GM12865 (cell line): ENCODE results near the gene NUCB1.
"Not testable (repeated sequence)": the region's sequence is repeated elsewhere in the genome, so short reads cannot be mapped to it uniquely, and the experiment has no call there.

Experiments
- DNase-seq: peaks from one replicate; pipeline ENCODE4 v3.0.0; 2010; ENCODE audit warnings: low read depth
- H3K4me3 ChIP-seq: 2 replicates; pipeline ENCODE4 v1.5.1; 2011; ENCODE audit warnings: mild to moderate bottlenecking, low read depth, low read length, control low read depth
- TF ChIP-seq, protein P1 (sequence below): IDR thresholded peaks from 2 replicates; pipeline ENCODE4 v1.5.1; 2011; ENCODE audit warnings: low read length, control low read depth, low read depth, inconsistent platforms; ENCODE audit not compliant: insufficient read depth; ENCODE audit errors: missing control alignments

NUCB1 gene

DNA sequence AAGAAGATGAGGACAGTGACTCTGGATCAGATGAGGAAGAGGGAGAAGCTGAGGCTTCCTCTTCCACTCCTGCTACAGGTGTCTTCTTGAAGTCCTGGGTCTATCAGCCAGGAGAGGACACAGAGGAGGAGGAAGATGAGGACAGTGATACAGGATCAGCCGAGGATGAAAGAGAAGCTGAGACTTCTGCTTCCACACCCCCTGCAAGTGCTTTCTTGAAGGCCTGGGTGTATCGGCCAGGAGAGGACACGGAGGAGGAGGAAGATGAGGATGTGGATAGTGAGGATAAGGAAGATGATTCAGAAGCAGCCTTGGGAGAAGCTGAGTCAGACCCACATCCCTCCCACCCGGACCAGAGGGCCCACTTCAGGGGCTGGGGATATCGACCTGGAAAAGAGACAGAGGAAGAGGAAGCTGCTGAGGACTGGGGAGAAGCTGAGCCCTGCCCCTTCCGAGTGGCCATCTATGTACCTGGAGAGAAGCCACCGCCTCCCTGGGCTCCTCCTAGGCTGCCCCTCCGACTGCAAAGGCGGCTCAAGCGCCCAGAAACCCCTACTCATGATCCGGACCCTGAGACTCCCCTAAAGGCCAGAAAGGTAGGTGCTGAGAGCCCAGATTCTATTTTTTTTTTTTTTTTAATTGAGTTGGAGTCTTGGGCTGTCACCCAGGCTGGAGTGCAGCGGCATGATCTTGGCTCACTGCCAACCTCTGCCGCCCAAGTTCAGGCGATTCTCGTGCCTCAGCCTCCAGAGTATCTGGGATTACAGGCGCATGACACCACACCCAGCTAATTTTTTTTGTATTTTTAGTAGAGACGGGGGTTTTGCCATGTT lies 25.6 kb upstream of the NUCB1 start:
- TF ChIP-seq, protein P1, sequence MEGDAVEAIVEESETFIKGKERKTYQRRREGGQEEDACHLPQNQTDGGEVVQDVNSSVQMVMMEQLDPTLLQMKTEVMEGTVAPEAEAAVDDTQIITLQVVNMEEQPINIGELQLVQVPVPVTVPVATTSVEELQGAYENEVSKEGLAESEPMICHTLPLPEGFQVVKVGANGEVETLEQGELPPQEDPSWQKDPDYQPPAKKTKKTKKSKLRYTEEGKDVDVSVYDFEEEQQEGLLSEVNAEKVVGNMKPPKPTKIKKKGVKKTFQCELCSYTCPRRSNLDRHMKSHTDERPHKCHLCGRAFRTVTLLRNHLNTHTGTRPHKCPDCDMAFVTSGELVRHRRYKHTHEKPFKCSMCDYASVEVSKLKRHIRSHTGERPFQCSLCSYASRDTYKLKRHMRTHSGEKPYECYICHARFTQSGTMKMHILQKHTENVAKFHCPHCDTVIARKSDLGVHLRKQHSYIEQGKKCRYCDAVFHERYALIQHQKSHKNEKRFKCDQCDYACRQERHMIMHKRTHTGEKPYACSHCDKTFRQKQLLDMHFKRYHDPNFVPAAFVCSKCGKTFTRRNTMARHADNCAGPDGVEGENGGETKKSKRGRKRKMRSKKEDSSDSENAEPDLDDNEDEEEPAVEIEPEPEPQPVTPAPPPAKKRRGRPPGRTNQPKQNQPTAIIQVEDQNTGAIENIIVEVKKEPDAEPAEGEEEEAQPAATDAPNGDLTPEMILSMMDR: no peak
- DNase-seq: peak; percentile 57
- peak overlapping the region; percentile 89 for H3K4me3 ChIP-seq

DNA sequence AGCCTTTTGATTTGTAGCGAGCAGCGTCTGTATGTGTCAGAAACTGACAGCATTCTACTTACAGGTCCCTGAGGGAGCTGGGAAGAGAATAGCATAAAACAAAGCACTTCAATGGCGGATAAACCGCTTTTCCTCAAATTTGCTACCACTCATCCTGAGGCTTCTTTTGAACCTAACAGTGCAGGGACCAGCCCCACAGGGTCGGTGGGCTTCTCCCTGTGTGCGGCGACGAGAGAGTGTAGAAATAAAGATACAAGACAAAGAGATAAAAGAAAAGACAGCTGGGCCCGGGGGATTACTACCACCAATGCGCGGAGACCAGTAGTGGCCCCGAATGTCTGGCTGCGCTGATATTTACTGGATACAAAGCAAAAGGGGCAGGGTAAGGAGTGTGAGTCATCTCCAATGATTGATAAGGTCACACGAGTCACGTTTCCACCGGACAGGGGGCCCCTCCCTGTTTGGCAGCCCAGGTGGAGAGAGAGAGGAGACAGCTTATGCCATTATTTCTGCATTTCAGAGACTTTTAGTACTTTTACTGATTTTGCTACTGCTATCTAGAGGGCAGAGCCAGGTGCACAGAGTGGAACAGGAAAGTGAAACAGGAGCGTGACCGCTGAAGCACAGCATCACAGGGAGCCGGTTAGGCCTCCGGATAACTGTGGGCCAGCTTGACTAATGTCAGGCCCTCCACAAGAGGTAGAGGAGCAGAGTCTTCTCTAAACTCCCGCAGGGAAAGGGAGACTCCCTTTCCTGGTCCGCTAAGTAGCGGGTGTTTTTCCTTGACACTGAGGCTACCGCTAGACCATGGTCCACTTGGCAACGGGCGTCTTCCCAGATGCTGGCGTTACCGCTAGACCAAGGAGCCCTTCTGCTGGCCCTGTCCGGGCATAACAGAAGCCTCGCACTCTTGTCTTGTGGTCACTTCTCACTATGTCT lies 23.8 kb upstream of the NUCB1 start:
- H3K4me3 ChIP-seq: peak overlapping the region; percentile 89
- peak; percentile 88 for DNase-seq

DNA sequence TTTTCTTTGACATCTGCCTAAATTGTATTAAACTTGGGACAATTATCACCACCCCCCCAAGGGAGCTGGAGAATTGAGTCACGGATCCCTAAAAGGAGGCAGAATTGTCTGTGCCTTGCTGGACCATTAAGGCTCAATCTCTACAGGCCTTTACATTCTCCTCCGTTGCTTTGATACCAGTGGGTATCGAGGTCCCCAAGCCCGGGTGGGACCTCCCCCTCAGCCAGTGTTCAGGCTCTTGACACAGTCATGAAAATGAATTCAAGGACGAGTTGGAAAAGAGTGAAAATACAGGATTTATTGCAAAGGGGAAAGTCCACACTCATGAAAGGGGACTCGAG lies 22.3 kb upstream of the NUCB1 start:
- DNase-seq: no peak
- H3K4me3 ChIP-seq: no peak overlapping the region
- TF ChIP-seq, protein P1: no peak

DNA sequence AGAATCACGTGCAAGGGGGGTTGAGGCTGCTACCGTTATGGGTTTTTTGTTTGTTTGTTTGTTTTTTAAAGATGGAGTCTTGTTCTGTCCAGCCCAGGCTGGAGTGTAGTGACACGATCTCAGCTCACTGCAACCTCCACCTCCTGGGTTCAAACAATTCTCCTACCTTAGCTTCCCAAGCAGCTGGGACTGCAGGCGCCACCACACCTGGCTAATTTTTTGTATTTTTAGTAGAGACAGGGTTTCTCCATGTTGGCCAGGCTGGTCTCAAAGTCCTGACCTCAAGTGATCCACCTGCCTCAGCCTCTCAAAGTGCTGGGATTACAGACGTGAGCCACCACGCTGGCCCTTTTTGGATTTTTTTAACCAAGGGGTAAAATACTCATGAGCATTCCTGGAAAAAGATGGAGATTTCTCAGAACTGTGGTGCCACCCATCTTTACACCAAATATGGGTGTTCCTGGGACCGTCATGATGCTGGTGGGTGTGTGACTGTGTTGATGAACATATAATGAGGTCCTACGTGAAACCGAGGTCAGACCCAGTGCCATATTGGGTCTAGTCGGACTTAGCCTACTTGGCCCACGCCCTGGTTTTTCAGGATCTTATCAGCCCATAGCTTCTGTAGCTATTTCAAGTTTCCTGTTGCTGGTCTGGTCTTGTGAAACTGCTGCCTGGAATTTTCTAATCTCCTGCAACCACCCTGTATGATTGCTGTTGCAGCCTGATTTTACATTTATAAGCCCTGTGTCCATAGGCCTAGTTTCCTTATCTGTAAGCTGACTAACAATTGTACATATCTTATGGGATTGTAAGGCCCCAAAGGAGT lies 21.7 kb upstream of the NUCB1 start:
- TF ChIP-seq, protein P1: no peak
- H3K4me3 ChIP-seq: no peak overlapping the region
- no peak for DNase-seq

DNA sequence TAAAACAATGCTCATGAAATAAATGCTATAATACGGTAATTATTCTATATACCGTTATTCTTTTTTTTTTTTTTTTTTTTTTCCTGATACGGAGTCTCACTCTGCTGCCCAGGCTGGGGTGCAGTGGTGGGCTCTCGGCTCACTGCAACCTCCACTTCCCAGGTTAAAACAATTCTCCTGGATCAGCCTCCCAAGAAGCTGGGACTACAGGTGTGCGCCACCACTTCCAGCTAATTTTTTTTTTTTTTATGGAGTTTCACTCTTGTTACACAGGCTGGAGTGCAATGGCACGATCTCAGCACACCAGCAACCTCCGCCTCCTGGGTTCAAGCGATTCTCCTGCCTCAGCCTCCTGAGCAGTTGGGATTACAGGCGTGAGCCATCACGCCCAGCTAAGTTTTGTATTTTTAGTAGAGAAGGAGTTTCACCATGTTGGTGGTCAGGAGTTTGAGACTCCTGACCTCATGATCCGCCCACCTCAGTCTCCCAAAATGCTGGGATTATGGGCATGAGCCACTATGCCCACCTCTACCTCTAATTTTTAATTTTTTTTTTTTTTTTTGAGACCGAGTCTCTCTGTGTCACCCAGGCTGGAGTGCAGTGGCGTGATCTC lies 21.0 kb upstream of the NUCB1 start:
- DNase-seq: no peak
- TF ChIP-seq, protein P1: no peak
- H3K4me3 ChIP-seq: no peak overlapping the region

DNA sequence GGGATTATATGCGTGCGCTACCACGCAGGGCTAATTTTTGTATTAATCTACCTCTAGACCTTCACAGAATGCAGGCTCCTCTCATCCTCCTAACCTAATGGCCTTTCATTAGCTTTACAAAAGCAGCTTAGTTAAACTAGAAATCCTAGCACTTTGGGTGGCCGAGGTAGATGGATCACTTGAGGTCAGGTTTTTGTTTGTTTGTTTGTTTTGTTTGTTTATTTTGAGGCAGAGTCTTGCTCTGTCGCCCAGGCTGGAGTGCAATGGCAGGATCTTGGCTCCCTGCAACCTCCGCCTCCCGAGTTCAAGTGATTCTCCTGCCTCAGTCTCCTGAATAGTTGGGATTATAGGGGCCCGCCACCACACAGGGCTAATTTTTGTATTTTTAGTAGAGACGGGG lies 20.4 kb upstream of the NUCB1 start:
- not testable (repeated sequence) for H3K4me3 ChIP-seq, DNase-seq

DNA sequence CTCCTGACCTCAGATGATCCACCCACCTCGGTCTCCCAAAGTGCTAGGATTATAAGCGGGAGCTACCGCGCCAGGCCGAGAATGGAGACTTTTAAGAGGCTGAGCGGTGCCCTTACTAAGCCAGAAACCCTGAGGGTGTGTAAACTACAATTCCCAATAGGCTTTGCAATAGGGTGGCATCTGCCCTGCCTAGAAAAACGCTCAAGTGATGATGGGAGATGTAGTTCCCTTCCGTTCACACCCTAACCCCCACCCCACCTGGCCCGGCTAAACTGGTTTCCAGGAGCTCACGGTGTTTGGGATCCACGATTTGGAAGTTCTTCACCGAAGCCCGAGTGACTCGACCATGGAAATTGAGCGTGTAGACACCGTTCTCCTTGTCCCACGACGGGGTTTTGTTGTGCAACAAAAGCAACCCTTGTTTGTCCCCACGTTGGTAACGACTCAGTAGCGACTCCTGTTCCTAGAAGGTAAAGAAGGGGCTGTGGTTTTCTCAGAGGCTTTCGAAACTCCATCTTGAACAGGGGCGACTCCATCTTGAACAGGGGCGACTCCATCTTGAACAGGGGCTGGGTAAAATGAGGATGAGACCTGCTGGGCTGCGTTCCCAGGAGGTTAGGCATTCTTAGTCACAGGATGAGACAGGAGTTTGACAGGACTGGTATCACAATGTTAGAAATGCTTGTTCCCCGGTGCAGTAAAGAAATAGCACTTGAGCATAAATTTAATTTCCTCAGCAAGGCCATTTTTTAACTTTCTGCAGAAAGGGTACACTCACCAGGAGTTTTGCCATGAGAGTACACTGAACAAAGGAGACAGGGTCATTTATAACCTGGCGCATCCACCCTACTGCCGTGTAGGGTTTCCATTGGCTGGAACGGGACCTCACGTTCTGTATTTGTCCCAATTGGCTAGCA lies 18.1 kb upstream of the NUCB1 start:
- TF ChIP-seq, protein P1: no peak
- H3K4me3 ChIP-seq: no peak overlapping the region
- DNase-seq: peak; percentile 45
